GM12875 (cell line): ENCODE measurements around the gene ASPN.

ENCODE experiments used
- H3K4me3 ChIP-seq: one replicate; pipeline ENCODE4 v1.5.1; 2011; ENCODE audit warnings: low read depth, low read length, control low read depth
- TF ChIP-seq, protein P1 (sequence below): IDR thresholded peaks from 2 replicates; pipeline ENCODE4 v1.5.1; 2011; ENCODE audit warnings: low read depth, mild to moderate bottlenecking, control low read depth, inconsistent platforms, low read length, moderate library complexity, borderline replicate concordance; ENCODE audit not compliant: insufficient read depth

The ASPN gene

GRCh38 chr9:92463387-92463786 lies 18.9 kb downstream of the ASPN start:
- H3K4me3 ChIP-seq = no peak overlapping the region

GRCh38 chr9:92457576-92457975 lies 24.7 kb downstream of the ASPN start:
- TF ChIP-seq, protein P1, sequence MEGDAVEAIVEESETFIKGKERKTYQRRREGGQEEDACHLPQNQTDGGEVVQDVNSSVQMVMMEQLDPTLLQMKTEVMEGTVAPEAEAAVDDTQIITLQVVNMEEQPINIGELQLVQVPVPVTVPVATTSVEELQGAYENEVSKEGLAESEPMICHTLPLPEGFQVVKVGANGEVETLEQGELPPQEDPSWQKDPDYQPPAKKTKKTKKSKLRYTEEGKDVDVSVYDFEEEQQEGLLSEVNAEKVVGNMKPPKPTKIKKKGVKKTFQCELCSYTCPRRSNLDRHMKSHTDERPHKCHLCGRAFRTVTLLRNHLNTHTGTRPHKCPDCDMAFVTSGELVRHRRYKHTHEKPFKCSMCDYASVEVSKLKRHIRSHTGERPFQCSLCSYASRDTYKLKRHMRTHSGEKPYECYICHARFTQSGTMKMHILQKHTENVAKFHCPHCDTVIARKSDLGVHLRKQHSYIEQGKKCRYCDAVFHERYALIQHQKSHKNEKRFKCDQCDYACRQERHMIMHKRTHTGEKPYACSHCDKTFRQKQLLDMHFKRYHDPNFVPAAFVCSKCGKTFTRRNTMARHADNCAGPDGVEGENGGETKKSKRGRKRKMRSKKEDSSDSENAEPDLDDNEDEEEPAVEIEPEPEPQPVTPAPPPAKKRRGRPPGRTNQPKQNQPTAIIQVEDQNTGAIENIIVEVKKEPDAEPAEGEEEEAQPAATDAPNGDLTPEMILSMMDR = no peak
- H3K4me3 ChIP-seq = no peak overlapping the region

More at GRCh38 chr9:92463387-92463786, 18.9 kb downstream of the ASPN start:
- TF ChIP-seq, protein P1 = no peak

- TF ChIP-seq, protein P1 = peak; percentile 37; the same call in 1 of the 2 replicates
These were observed 27.1 kb downstream of the ASPN start for GRCh38 chr9:92455217-92455616.

DNA sequence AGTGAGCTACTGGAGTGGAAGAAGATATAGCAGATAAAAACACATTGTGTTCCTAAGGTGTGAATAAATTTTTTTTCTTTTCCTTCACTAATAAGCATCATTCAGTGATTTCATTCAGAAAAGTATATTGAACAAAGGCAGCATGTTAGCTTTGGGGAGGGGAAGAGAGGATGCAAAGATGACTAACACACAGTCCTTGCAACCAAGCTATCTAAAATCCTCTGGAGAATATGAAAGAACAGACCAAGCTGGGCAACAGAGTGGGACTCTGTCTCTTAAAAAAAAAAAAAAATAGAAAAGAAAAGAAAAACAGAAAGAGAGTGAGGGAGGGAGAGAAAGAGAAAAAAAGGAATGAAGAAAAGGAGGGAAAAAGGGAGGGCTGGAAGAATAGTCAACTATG lies 35.8 kb downstream of the ASPN start:
- H3K4me3 ChIP-seq = no peak overlapping the region
- TF ChIP-seq, protein P1 = no peak

More at GRCh38 chr9:92455217-92455616, 27.1 kb downstream of the ASPN start:
- no peak overlapping the region for H3K4me3 ChIP-seq

DNA sequence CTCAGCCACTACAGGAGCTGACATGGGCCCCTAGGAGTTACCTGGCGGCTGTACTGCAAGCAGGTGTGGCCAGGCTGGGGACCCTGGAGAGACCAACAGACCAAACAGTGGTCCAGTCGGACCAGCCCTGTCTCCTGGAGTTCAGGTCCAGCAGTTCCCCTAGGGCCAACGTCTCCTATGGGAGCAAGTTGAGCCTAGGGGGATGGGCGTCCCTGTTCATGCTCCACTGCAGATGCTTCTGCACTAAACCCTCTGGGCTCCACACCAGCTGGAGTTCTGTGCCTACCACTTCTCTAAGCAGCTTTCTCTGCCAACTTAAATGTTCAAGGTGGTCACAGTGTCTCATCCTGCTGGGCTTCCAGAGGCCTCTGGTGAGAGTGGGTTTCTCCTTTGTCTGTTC lies 37.5 kb downstream of the ASPN start:
- TF ChIP-seq, protein P1 = no peak

GRCh38 chr9:92440751-92441046 lies 41.6 kb downstream of the ASPN start:
- no peak overlapping the region for H3K4me3 ChIP-seq
- TF ChIP-seq, protein P1 = no peak

More for the DNA sequence above, 37.5 kb downstream of the ASPN start:
- no peak overlapping the region for H3K4me3 ChIP-seq

GRCh38 chr9:92439921-92440750 lies 42.2 kb downstream of the ASPN start:
- TF ChIP-seq, protein P1 = no peak
- no peak overlapping the region for H3K4me3 ChIP-seq
